Measurements from ENCODE around the gene TSR1. TPM values are rescaled to one million over a fixed set of nuclear protein-coding genes. Genes with fewer than 3 reads are reported as not detected.

Gene TSR1
- total RNA-seq, 1 experiment from 2014 or later = 70.3 TPM

- Histone ChIP-seq H3F3A (ENCODE audit: low read length, unreplicated experiment) (no peaks in the 10 kb centered on the region), H3K4me1 (ENCODE audit: insufficient read depth, low read length) (no peaks in the 10 kb centered on the region), H3K4me3 (ENCODE audit: low read length) (no peak overlapping the region), H3K9me3 (ENCODE audit: low read length) (no peaks in the 10 kb centered on the region), H3K36me3 (ENCODE audit: low read depth, low read length) (no peaks in the 10 kb centered on the region), H3K9ac (ENCODE audit: low read length) (no peak overlapping the region), H3K27ac (ENCODE audit: low read length) (no peak overlapping the region), H3K9me2 (replicated peaks; ENCODE audit: low read length) (no peaks in the 10 kb centered on the region), H3K4me2 (ENCODE audit: low read length) (no peak overlapping the region), H2AFZ (ENCODE audit: low read length) (no peak overlapping the region), H3K79me2 (ENCODE audit: low read length) (no peaks in the 10 kb centered on the region), H4K20me1 (ENCODE audit: low read length) (no peaks in the 10 kb centered on the region), H3K27me3 (ENCODE audit: low read length) (no peaks in the 10 kb centered on the region)
- TF ChIP-seq EZH2phosphoT487 (IDR thresholded peaks at IDR 0.05; ENCODE audit: borderline replicate concordance, low read length) = no peak
- TF ChIP-seq CTCF (conservative IDR thresholded peaks at IDR 0.05; ENCODE audit: low read depth, low read length) = no peak
- no peak for TF ChIP-seq EZH2 (IDR thresholded peaks at IDR 0.05; ENCODE audit: low read length, unreplicated experiment)
- BruUV-seq (replicated peaks) = no TSS peak
- ATAC-seq (no peak), DNase-seq (no peak)
- CTCF ChIA-PET = no interaction called here
- POLR2A ChIA-PET (ENCODE audit: unreplicated experiment) = no interaction called here
- intact Hi-C loops (cut with micrococcal nuclease) = no loop called here
Observed at GRCh38 chr17:2365132-2365531, 28.9 kb upstream of the TSR1 start.

GRCh38 chr17:2364763-2365116 is 28.5 kb upstream of the TSR1 start:
- ChIA-PET CTCF (no interaction called here), POLR2A (ENCODE audit: unreplicated experiment) (no interaction called here)
- Histone ChIP-seq H3K27me3 (ENCODE audit: low read length) (no peaks in the 10 kb centered on the region), H2AFZ (ENCODE audit: low read length) (no peak overlapping the region), H3K36me3 (ENCODE audit: low read depth, low read length) (no peaks in the 10 kb centered on the region), H3K9ac (ENCODE audit: low read length) (no peak overlapping the region), H3K79me2 (ENCODE audit: low read length) (no peaks in the 10 kb centered on the region), H3K9me3 (ENCODE audit: low read length) (no peaks in the 10 kb centered on the region), H3K4me2 (ENCODE audit: low read length) (no peak overlapping the region), H3K4me3 (ENCODE audit: low read length) (no peak overlapping the region), H3K27ac (ENCODE audit: low read length) (no peak overlapping the region), H3K9me2 (replicated peaks; ENCODE audit: low read length) (no peaks in the 10 kb centered on the region), H4K20me1 (ENCODE audit: low read length) (no peaks in the 10 kb centered on the region), H3F3A (ENCODE audit: low read length, unreplicated experiment) (no peaks in the 10 kb centered on the region), H3K4me1 (ENCODE audit: insufficient read depth, low read length) (peaks cover 3% of the 10 kb centered on the region)
- ATAC-seq (no peak), DNase-seq (no peak)
- TF ChIP-seq EZH2phosphoT487 (IDR thresholded peaks at IDR 0.05; ENCODE audit: borderline replicate concordance, low read length) (no peak), EZH2 (IDR thresholded peaks at IDR 0.05; ENCODE audit: low read length, unreplicated experiment) (no peak), CTCF (conservative IDR thresholded peaks at IDR 0.05; ENCODE audit: low read depth, low read length) (no peak)
- intact Hi-C loops (cut with micrococcal nuclease) = no loop called here
- no TSS peak for BruUV-seq (replicated peaks)

- Histone ChIP-seq H3K27ac (ENCODE audit: low read length) (no peak overlapping the region), H3K79me2 (ENCODE audit: low read length) (no peaks in the 10 kb centered on the region), H3K36me3 (ENCODE audit: low read depth, low read length) (no peaks in the 10 kb centered on the region), H3K4me3 (ENCODE audit: low read length) (no peak overlapping the region), H3F3A (ENCODE audit: low read length, unreplicated experiment) (no peaks in the 10 kb centered on the region), H2AFZ (ENCODE audit: low read length) (no peak overlapping the region), H4K20me1 (ENCODE audit: low read length) (no peaks in the 10 kb centered on the region), H3K9me2 (replicated peaks; ENCODE audit: low read length) (no peaks in the 10 kb centered on the region), H3K9me3 (ENCODE audit: low read length) (no peaks in the 10 kb centered on the region), H3K4me2 (ENCODE audit: low read length) (no peak overlapping the region), H3K9ac (ENCODE audit: low read length) (no peak overlapping the region), H3K4me1 (ENCODE audit: insufficient read depth, low read length) (peaks cover 9% of the 10 kb centered on the region), H3K27me3 (ENCODE audit: low read length) (no peaks in the 10 kb centered on the region)
- CTCF ChIA-PET = interaction anchor here (1.0 kb wide), 1 partner anchor 52 kb away, joined by 3 read pairs; no protein-coding TSS in a partner anchor
- ATAC-seq (no peak), DNase-seq (no peak)
- no TSS peak for BruUV-seq (replicated peaks)
- TF ChIP-seq CTCF (conservative IDR thresholded peaks at IDR 0.05; ENCODE audit: low read depth, low read length) = no peak
- no peak for TF ChIP-seq EZH2 (IDR thresholded peaks at IDR 0.05; ENCODE audit: low read length, unreplicated experiment)
- TF ChIP-seq EZH2phosphoT487 (IDR thresholded peaks at IDR 0.05; ENCODE audit: borderline replicate concordance, low read length) = no peak
- POLR2A ChIA-PET (ENCODE audit: unreplicated experiment) = no interaction called here
- intact Hi-C loops (cut with micrococcal nuclease) = no loop called here
Observed at GRCh38 chr17:2363851-2364762, 27.9 kb upstream of the TSR1 start.

Data from PC-3 (cell line).